SU-DHL-6 (cell line): ENCODE measurements around the gene SETD6.

Source experiments
- H2AFZ ChIP-seq: fragments of 200-600 bp; sonication (generic); 2 replicates; pipeline ENCODE4 v1.6.1; 2014; ENCODE audit warnings: low read depth, mild to moderate bottlenecking, moderate library complexity, mixed read lengths, antibody characterized with exemption, low read length; ENCODE audit not compliant: severe bottlenecking
- H3F3A ChIP-seq: fragments of 200-600 bp; shearing (Covaris generic); 2 replicates; pipeline ENCODE4 v1.6.0; 2016; ENCODE audit warnings: antibody characterized with exemption, mild to moderate bottlenecking; ENCODE audit not compliant: insufficient read depth
- H3K27ac ChIP-seq: fragments of 200-600 bp; sonication (generic); 2 replicates; pipeline ENCODE4 v1.5.1; 2016; ENCODE audit warnings: low read depth, mild to moderate bottlenecking, low read length, moderate library complexity, mixed read lengths
- H3K27me3 ChIP-seq: fragments of 200-600 bp; sonication (generic), shearing (Covaris generic); 2 replicates; pipeline ENCODE4 v1.6.0; 2014; ENCODE audit warnings: mild to moderate bottlenecking, low read length
- H3K36me3 ChIP-seq: fragments of 200-600 bp; sonication (generic); 2 replicates; pipeline ENCODE4 v1.6.1; 2014; ENCODE audit warnings: mild to moderate bottlenecking, low read length, mixed read lengths
- H3K4me2 ChIP-seq: fragments of 300-600, 200-600 bp; shearing (Covaris generic), sonication (generic); 2 replicates; pipeline ENCODE4 v1.6.0; 2014; ENCODE audit warnings: low read length, low read depth, mild to moderate bottlenecking; ENCODE audit not compliant: poor library complexity, severe bottlenecking
- H3K4me3 ChIP-seq: fragments of 200-600 bp; sonication (generic); 2 replicates; pipeline ENCODE4 v1.5.1; 2014; ENCODE audit warnings: antibody characterized with exemption, low read length, mild to moderate bottlenecking, mixed read lengths; ENCODE audit not compliant: insufficient read depth, poor library complexity, severe bottlenecking
- H3K79me2 ChIP-seq: fragments of 200-600 bp; sonication (generic); 2 replicates; pipeline ENCODE4 v1.6.1; 2014; ENCODE audit warnings: mild to moderate bottlenecking, low read length, moderate library complexity; ENCODE audit not compliant: insufficient read depth
- H3K9ac ChIP-seq: fragments of 200-600 bp; sonication (generic); 2 replicates; pipeline ENCODE4 v1.7.0; 2014; ENCODE audit warnings: mild to moderate bottlenecking, low read length
- H3K9me2 ChIP-seq: fragments of 200-600 bp; sonication (generic); replicated peaks from 2 replicates; pipeline ENCODE4 v1.6.1; 2014; ENCODE audit warnings: low read length; ENCODE audit not compliant: insufficient read depth
- H3K9me3 ChIP-seq: fragments of 200-600 bp; sonication (generic); 2 replicates; pipeline ENCODE4 v1.6.1; 2014; ENCODE audit warnings: low read length, mixed read lengths; ENCODE audit not compliant: insufficient read depth
- H4K20me1 ChIP-seq: fragments of 200-600 bp; sonication (generic); 2 replicates; pipeline ENCODE4 v1.6.1; 2014; ENCODE audit warnings: low read depth, mild to moderate bottlenecking, antibody characterized with exemption, low read length, moderate library complexity, mixed read lengths
- EZH2phosphoT487 ChIP-seq: fragments of 200-600 bp; sonication (generic), shearing (Covaris generic); conservative IDR thresholded peaks from 2 replicates; pipeline ENCODE4 v1.6.1; 2018; ENCODE audit warnings: mild to moderate bottlenecking, antibody characterized with exemption, low read length, moderate library complexity, mixed read lengths
- TF ChIP-seq, protein P1 (sequence below): fragments of 200-600 bp; sonication (generic); IDR thresholded peaks from one replicate; pipeline ENCODE4 v1.5.1; 2017; ENCODE audit warnings: antibody characterized with exemption, mild to moderate bottlenecking, low read length, moderate library complexity; ENCODE audit not compliant: insufficient read depth, poor library complexity, severe bottlenecking

Gene SETD6

DNA sequence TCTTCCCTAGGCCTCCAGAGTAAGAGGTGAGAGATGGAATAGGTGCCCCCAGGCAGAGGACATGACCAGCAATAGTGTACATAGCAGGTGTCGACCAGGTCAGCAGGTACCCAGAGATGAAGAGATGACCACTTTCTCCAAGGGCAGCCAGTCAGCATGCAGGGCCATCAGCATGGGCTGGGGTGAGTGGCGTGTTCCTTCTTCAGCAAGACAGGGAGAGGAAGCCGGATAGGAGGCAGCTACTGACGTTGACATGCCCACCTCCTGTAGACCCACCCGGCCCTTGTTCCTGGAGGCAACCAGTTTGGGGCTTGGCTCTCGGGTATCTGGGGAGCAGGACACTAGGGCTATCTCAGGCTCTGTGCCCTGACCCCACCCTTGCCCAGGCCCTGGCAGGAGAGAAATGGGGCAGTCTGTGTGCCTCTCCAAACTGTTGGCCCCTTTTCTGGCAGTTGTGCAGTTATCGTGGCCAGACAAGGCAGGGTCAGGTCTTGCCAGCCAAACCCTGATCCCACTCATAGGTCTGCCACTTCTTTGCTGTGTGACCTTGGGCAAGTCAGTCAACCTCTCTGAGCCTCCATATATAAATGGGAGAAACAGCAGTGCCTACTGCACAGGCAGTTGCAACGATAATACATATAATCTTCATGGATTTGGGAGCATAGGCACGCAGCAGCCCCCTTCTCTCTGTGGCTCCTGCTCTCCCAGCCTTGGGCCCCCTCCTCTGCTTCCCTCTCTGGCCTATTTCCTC lies 16.8 kb upstream of the SETD6 start:
- no peaks in the 10 kb centered on the region for H3K27me3 ChIP-seq
- H3K27ac ChIP-seq: no peak overlapping the region
- H3K9me2 ChIP-seq: no peaks in the 10 kb centered on the region
- no peaks in the 10 kb centered on the region for H4K20me1 ChIP-seq
- H3K4me2 ChIP-seq: no peak overlapping the region
- no peaks in the 10 kb centered on the region for H3K9me3 ChIP-seq
- no peak for TF ChIP-seq EZH2phosphoT487
- TF ChIP-seq, protein P1, sequence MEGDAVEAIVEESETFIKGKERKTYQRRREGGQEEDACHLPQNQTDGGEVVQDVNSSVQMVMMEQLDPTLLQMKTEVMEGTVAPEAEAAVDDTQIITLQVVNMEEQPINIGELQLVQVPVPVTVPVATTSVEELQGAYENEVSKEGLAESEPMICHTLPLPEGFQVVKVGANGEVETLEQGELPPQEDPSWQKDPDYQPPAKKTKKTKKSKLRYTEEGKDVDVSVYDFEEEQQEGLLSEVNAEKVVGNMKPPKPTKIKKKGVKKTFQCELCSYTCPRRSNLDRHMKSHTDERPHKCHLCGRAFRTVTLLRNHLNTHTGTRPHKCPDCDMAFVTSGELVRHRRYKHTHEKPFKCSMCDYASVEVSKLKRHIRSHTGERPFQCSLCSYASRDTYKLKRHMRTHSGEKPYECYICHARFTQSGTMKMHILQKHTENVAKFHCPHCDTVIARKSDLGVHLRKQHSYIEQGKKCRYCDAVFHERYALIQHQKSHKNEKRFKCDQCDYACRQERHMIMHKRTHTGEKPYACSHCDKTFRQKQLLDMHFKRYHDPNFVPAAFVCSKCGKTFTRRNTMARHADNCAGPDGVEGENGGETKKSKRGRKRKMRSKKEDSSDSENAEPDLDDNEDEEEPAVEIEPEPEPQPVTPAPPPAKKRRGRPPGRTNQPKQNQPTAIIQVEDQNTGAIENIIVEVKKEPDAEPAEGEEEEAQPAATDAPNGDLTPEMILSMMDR: no peak
- H3K9ac ChIP-seq: no peak overlapping the region
- no peaks in the 10 kb centered on the region for H3F3A ChIP-seq
- no peaks in the 10 kb centered on the region for H3K79me2 ChIP-seq
- no peak overlapping the region for H2AFZ ChIP-seq
- H3K4me3 ChIP-seq: no peak overlapping the region
- H3K36me3 ChIP-seq: no peaks in the 10 kb centered on the region

DNA sequence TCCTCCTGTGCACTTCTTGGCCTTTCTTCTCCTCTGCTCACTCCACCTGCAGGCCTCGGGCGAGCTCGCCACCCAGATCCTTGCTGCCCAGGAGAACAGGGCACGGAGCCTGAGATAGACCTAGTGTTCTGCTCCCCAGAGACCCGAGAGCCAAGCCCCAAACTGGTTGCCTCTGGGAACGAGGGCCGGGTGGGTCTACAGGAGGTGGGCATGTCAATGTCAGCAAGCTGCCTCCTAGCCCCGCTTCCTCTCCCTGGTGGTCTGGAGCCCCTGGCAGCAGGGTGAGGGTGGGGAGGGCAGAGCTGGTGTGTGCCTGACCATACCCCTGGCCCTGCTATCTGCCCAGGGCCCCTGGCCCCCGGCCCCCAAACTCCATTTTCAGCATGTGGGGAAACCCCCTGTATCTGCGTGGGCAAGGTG lies 16.2 kb upstream of the SETD6 start:
- H3K79me2 ChIP-seq: no peaks in the 10 kb centered on the region
- H3K4me3 ChIP-seq: no peak overlapping the region
- no peak overlapping the region for H3K9ac ChIP-seq
- no peaks in the 10 kb centered on the region for H3K36me3 ChIP-seq
- no peak overlapping the region for H2AFZ ChIP-seq
- no peak overlapping the region for H3K27ac ChIP-seq
- no peak overlapping the region for H3K4me2 ChIP-seq
- no peaks in the 10 kb centered on the region for H3F3A ChIP-seq
- TF ChIP-seq EZH2phosphoT487: no peak
- TF ChIP-seq, protein P1: no peak
- H3K9me3 ChIP-seq: no peaks in the 10 kb centered on the region
- no peaks in the 10 kb centered on the region for H4K20me1 ChIP-seq
- no peaks in the 10 kb centered on the region for H3K27me3 ChIP-seq
- H3K9me2 ChIP-seq: no peaks in the 10 kb centered on the region

DNA sequence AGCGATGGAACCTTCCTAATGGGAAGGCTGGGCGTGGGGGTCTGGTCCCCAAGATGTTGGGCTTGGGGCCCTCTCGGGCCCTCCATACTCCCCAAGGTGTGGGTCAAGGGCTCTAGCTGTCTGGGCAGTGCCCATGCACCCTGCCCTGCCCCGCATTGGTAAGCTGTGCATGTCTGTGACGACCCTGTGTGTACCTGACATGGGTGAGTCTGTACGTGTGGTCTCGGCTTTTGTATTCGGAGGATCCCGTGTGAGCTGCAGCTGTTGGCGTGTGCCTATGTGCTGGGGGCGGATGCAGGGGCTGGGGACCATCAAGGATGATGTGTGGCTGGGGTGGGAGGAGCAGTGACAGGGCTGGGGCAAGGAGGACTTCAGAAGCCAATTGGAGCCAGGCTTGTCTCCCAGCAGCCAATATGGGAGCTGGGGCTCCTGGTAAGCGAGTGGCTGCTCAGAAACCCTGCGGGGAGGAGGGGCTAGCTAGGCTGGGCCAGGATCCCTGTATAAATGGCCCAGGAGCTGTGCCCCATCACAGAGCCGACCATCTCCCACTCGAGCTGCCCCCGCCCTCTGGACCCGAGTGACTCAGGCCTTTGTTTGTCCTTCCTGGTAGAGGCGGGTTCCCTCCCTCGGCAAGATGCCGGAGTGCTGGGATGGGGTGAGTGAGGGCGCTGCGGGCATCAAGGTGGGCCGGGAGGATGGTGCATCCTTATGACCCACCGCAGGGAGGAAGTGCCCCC lies 15.5 kb upstream of the SETD6 start, which contains the start of gene NDRG4:
TSS of gene NDRG4 (plus strand) at position 529 of the 737 bp plus-strand sequence. CDS start at position 635, 106 bp downstream.
- H3K36me3 ChIP-seq: no peaks in the 10 kb centered on the region
- H3K9me2 ChIP-seq: no peaks in the 10 kb centered on the region
- TF ChIP-seq, protein P1: no peak
- no peak for TF ChIP-seq EZH2phosphoT487
- no peaks in the 10 kb centered on the region for H3K27me3 ChIP-seq
- peak within 1 kb of the TSS; percentile 19 for H3K9ac ChIP-seq
- H3K4me2 ChIP-seq: peak within 1 kb of the TSS; percentile 46
- no peak within 1 kb of the TSS for H3K27ac ChIP-seq
- H3K9me3 ChIP-seq: no peaks in the 10 kb centered on the region
- H3F3A ChIP-seq: no peaks in the 10 kb centered on the region
- H3K4me3 ChIP-seq: peak within 1 kb of the TSS; percentile 15
- H3K79me2 ChIP-seq: no peaks in the 10 kb centered on the region
- peak within 1 kb of the TSS; percentile 60 for H2AFZ ChIP-seq
- no peaks in the 10 kb centered on the region for H4K20me1 ChIP-seq
